Uterus (tissue), 4 donors: ENCODE results near the gene RIPOR2. TPM values are rescaled to one million over a fixed set of nuclear protein-coding genes. Genes with fewer than 3 reads are reported as not detected.

Experiments
- DNase-seq, 2 donors: peaks; one replicate each; pipeline ENCODE4 v3.0.0-alpha.2; 2019 to 2020
- H3K27ac ChIP-seq, 2 donors: fragments of 200-600 bp; sonication (generic); 1 replicate in 1 of 2; 2 replicates in 1 of 2; pipeline ENCODE4 v1.5.1; 2016 to 2018
- H3K27me3 ChIP-seq, 2 donors: fragments of 200-600 bp; sonication (generic); one replicate each; pipeline ENCODE4 v1.5.1; 2018 to 2019; ENCODE audit warnings: control low read depth in 1 of 2
- H3K36me3 ChIP-seq, 2 donors: fragments of 200-600 bp; sonication (generic); one replicate each; pipeline ENCODE4 v1.5.1; 2019; ENCODE audit warnings: control low read depth in 1 of 2
- H3K4me1 ChIP-seq, 2 donors: fragments of 200-600 bp; sonication (generic); one replicate each; pipeline ENCODE4 v1.5.1; 2018 to 2019; ENCODE audit warnings: control low read depth in 1 of 2
- H3K4me3 ChIP-seq, 2 donors: fragments of 200-600 bp; sonication (generic); 1 replicate in 1 of 2; 2 replicates in 1 of 2; pipeline ENCODE4 v1.5.1; 2018 to 2019; ENCODE audit warnings: mild to moderate bottlenecking in 1 of 2
- H3K9me3 ChIP-seq, 2 donors: fragments of 200-600 bp; sonication (generic); one replicate each; pipeline ENCODE4 v1.5.1; 2019; ENCODE audit warnings: control low read depth in 1 of 2
- POLR2A ChIP-seq, 2 donors: fragments of 450-650 bp; IDR thresholded peaks; one replicate each; pipeline ENCODE4 v1.6.1; 2016; ENCODE audit warnings: antibody characterized with exemption in 2 of 2, mild to moderate bottlenecking in 1 of 2, moderate library complexity in 1 of 2
- intact Hi-C: fragments of 100-400 bp; cut with DNase I; formaldehyde crosslinking; loops from one replicate; pipeline ENCODE4 v1.15.1; 2023; ENCODE audit warnings: low total_unique reads
- total RNA-seq, 4 donors: library from RNA; depleted of rRNA in 3 of 4; stranded (reverse); fragments of >200 nt in 3 of 4; gene quantifications; one replicate each; pipeline versions ENCODE4 v1.1.0 to v1.2.4, GENCODE V29; 2014 to 2023
- TF ChIP-seq, protein P1 (sequence below), 4 experiments: fragments of 200-600 bp in 2 of 4; fragments of 450-650 bp in 2 of 4; sonication (generic) in 2 of 4; IDR thresholded peaks; one replicate each; pipeline ENCODE4 v1.5.1; 2016 to 2019; ENCODE audit warnings: antibody characterized with exemption in 4 of 4, mild to moderate bottlenecking in 2 of 4, moderate library complexity in 1 of 4
- donor health status: DM: yes; HTN: yes; CAD: no.

RIPOR2 gene
- total RNA-seq, 4 donors from 2014 or later = 29.0 to 106 (median 80.4) TPM

DNA sequence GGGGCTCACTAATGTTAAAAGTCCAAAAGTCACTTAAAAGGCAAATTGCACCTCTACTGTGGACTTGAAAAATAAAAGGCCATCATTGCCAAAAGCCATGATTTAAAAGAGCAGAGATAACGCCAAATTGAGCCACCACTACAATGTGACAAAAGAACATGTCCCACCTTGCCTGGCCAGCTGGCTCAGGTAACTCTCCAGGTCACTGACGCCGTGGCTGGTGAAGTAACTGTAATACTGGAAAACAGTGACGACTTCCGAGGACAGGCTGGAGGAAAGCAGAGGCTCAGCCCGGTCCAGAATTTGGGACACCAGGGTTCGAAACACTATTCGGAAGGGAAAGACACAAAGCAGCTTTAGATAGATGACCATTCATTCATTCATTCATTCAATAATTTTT lies 107.8 kb downstream of the RIPOR2 start:
- TF ChIP-seq POLR2A (IDR thresholded peaks at IDR 0.05) = no peak
- TF ChIP-seq, protein P1, sequence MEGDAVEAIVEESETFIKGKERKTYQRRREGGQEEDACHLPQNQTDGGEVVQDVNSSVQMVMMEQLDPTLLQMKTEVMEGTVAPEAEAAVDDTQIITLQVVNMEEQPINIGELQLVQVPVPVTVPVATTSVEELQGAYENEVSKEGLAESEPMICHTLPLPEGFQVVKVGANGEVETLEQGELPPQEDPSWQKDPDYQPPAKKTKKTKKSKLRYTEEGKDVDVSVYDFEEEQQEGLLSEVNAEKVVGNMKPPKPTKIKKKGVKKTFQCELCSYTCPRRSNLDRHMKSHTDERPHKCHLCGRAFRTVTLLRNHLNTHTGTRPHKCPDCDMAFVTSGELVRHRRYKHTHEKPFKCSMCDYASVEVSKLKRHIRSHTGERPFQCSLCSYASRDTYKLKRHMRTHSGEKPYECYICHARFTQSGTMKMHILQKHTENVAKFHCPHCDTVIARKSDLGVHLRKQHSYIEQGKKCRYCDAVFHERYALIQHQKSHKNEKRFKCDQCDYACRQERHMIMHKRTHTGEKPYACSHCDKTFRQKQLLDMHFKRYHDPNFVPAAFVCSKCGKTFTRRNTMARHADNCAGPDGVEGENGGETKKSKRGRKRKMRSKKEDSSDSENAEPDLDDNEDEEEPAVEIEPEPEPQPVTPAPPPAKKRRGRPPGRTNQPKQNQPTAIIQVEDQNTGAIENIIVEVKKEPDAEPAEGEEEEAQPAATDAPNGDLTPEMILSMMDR (IDR thresholded peaks at IDR 0.05) = no peak

DNA sequence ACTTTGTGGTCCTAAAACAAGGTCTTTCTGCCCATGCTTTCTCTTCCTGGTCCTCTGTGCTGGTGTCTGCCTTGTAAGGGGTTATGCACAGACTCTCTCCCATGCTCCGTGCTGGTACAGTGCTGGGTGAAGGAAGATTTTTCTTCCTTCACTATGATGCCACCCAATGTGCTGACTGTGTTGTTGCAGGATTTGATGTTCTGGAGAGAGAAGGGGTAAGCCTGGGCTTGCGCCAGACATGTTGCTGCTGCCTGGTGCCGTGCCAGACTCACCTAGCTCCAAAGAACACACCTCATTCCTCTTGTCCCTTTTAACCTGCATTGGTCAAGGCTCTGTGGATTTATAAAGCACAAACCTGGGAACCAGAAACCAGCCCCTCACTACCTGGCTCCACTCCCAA lies 108.6 kb downstream of the RIPOR2 start:
- H3K27ac ChIP-seq = no peak overlapping the region
- DNase-seq = no peak
- H3K36me3 ChIP-seq = no peaks in the 10 kb centered on the region
- H3K27me3 ChIP-seq = no peaks in the 10 kb centered on the region
- no peak overlapping the region for H3K4me3 ChIP-seq
- TF ChIP-seq, protein P1 (IDR thresholded peaks at IDR 0.05) = no peak
- H3K4me1 ChIP-seq = no peaks in the 10 kb centered on the region
- intact Hi-C loops = no loop called here
- H3K9me3 ChIP-seq = no peaks in the 10 kb centered on the region

More for the DNA sequence above, 107.8 kb downstream of the RIPOR2 start:
- Histone ChIP-seq H3K27me3 (no peaks in the 10 kb centered on the region), H3K27ac (no peak overlapping the region), H3K4me3 (no peak overlapping the region), H3K4me1 (no peaks in the 10 kb centered on the region), H3K36me3 (no peaks in the 10 kb centered on the region), H3K9me3 (no peaks in the 10 kb centered on the region)
- DNase-seq = no peak
- intact Hi-C loops = no loop called here

DNA sequence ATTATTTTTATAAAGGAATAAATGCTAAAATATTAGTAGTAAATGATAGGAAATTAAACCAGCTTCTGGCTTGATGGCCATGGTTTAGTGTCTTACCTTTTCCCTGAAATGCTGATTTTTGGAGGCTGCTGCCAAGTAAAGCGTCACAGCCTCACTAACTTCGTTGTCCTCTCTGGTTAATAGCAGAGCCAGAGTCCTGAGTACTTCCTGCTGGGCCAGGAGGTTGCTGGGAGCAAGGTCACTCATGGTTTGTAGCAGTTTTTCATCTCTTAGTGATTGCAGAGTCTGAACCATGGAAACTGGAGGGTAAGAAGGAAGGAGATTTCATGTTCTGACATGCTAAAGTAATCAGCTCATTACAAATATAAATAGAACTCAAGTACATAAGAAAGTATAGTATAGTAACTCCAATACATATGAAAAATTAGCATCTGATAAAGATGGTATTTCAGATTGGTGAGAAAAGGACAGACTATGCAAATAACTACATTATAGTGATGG lies 110.6 kb downstream of the RIPOR2 start:
- TF ChIP-seq POLR2A (IDR thresholded peaks at IDR 0.05) = no peak
- TF ChIP-seq, protein P1 (IDR thresholded peaks at IDR 0.05) = no peak
- Histone ChIP-seq H3K4me3 (no peak overlapping the region), H3K9me3 (no peaks in the 10 kb centered on the region), H3K27ac (no peak overlapping the region), H3K4me1 (no peaks in the 10 kb centered on the region), H3K27me3 (no peaks in the 10 kb centered on the region), H3K36me3 (no peaks in the 10 kb centered on the region)
- intact Hi-C loops = no loop called here
- no peak for DNase-seq

DNA sequence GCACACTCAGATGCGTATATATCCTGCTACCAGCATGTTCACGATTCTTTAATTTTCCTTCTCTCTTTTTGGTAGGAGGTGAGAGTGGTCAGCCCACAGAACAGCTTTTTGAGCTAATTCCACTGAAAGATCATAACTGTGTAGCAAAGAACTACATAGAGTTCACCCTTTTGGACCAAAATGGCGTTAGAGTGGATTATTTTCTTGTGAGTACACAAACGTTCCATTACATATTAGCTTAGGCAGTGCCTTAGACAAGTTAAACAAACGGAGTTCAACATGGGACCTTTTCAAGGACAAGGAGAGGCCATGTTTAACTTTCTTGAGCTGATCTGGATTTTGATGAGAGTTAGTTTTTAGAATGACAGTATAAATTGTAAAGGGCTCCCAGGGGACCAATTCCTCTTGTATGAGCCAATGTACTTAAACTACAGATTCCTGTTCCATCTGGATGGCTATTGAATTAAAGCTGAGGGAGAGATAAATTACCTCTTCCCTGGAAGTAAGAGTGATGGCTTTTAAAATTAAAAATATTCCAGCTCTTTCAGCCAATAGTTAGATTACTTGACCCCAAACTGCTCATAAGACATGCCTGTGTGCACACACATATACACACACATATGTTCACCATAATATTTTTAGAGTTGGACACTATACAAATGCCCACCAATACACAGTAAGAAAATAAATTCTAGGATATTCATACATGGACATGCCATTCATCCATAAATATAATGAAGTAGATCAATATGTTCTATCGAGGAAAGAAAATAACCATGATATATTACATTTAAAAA lies 111.4 kb downstream of the RIPOR2 start:
- Histone ChIP-seq H3K36me3 (no peaks in the 10 kb centered on the region), H3K4me3 (no peak overlapping the region), H3K4me1 (no peaks in the 10 kb centered on the region), H3K27ac (no peak overlapping the region), H3K27me3 (no peaks in the 10 kb centered on the region), H3K9me3 (no peaks in the 10 kb centered on the region)
- TF ChIP-seq POLR2A (IDR thresholded peaks at IDR 0.05) = no peak
- TF ChIP-seq, protein P1 (IDR thresholded peaks at IDR 0.05) = no peak
- intact Hi-C loops = no loop called here
- DNase-seq = no peak

DNA sequence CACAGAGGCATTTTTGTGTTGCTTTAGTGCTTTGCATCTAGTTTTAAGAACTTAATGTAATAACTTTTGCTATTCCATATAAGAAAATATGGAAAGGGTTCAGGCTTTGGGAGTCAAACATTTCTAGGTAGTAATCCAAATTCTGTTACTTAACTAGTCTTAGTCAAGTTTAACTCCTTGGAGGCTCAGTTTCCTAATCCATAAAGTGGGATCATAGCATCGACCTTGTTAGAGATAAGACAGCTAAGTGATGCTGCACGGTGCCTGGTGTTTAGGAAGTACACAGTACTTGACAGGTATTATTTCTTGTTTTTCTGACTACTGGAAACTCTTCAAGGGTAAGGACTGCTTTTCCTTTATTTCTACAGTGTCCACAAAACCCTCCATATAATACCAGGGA lies 112.6 kb downstream of the RIPOR2 start:
- H3K9me3 ChIP-seq = no peaks in the 10 kb centered on the region
- H3K27me3 ChIP-seq = no peaks in the 10 kb centered on the region
- no peaks in the 10 kb centered on the region for H3K4me1 ChIP-seq
- H3K36me3 ChIP-seq = no peaks in the 10 kb centered on the region
- intact Hi-C loops = no loop called here
- TF ChIP-seq, protein P1 (IDR thresholded peaks at IDR 0.05) = no peak
- TF ChIP-seq POLR2A (IDR thresholded peaks at IDR 0.05) = no peak
- H3K27ac ChIP-seq = no peak overlapping the region
- no peak for DNase-seq
- H3K4me3 ChIP-seq = no peak overlapping the region
